Stomach (tissue), 4 donors: ENCODE results near the gene NF1.

Experiments
- EP300 ChIP-seq: sonication (generic); formaldehyde crosslinking; IDR thresholded peaks from one replicate; pipeline ENCODE4 v1.6.1; 2017; ENCODE audit warnings: antibody characterized with exemption
- POLR2AphosphoS5 ChIP-seq, 3 donors: sonication (generic); formaldehyde crosslinking; IDR thresholded peaks; one replicate each; pipeline ENCODE4 v1.6.1; 2016; ENCODE audit warnings: antibody characterized with exemption in 3 of 3
- TF ChIP-seq, protein P1 (sequence below), 7 experiments: fragments of 450-650 bp in 4 of 7; fragments of 200-600 bp in 3 of 7; sonication (generic) in 3 of 7; IDR thresholded peaks; one replicate each; pipeline ENCODE4 v1.5.1; 2016 to 2019; ENCODE audit warnings: antibody characterized with exemption in 7 of 7, control low read depth in 2 of 7, mild to moderate bottlenecking in 1 of 7

DNA sequence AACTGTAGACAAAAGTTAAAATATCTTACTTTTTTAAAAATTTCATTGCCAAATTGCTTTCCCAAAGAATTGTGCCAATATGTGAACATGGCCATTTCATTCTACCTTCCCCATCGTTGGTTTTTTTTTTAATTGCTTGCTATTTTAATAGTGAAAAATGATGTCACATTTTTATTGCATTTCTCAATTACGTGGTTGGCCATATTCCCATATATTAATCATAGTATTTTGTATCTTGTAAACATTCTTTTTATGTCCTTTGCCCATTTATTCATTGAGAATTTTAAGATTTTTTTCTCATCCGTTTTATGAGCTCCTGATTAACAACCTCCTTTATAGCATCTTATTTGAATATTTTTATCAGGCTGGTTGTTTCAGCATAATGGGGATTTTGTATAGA lies 195.0 kb downstream of the NF1 start:
- TF ChIP-seq, protein P1, sequence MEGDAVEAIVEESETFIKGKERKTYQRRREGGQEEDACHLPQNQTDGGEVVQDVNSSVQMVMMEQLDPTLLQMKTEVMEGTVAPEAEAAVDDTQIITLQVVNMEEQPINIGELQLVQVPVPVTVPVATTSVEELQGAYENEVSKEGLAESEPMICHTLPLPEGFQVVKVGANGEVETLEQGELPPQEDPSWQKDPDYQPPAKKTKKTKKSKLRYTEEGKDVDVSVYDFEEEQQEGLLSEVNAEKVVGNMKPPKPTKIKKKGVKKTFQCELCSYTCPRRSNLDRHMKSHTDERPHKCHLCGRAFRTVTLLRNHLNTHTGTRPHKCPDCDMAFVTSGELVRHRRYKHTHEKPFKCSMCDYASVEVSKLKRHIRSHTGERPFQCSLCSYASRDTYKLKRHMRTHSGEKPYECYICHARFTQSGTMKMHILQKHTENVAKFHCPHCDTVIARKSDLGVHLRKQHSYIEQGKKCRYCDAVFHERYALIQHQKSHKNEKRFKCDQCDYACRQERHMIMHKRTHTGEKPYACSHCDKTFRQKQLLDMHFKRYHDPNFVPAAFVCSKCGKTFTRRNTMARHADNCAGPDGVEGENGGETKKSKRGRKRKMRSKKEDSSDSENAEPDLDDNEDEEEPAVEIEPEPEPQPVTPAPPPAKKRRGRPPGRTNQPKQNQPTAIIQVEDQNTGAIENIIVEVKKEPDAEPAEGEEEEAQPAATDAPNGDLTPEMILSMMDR (IDR thresholded peaks at IDR 0.05), result no peak
- TF ChIP-seq EP300 (no peak), POLR2AphosphoS5 (IDR thresholded peaks at IDR 0.05) (no peak)
